Lower leg skin (tissue), 4 donors: ENCODE results near the gene UBA6. TPM values are rescaled to one million over a fixed set of nuclear protein-coding genes. Genes with fewer than 3 reads are reported as not detected.

Experiments
- DNase-seq, 2 donors: peaks; one replicate each; pipeline ENCODE4 v3.0.0-alpha.2; 2019; ENCODE audit warnings: low spot score in 2 of 2
- H3K4me3 ChIP-seq: fragments of 200-600 bp; sonication (generic); 2 replicates; pipeline ENCODE4 v1.5.1; 2017; ENCODE audit warnings: mild to moderate bottlenecking, low read depth; ENCODE audit not compliant: poor library complexity, severe bottlenecking
- POLR2A ChIP-seq, 2 donors: fragments of 450-650 bp; IDR thresholded peaks; one replicate each; pipeline ENCODE4 v1.6.1; 2016 to 2017; ENCODE audit warnings: antibody characterized with exemption in 2 of 2, mild to moderate bottlenecking in 1 of 2, moderate library complexity in 1 of 2
- WGBS, 2 donors: methylation state at CpG; one replicate each; pipeline ENCODE4 v1.1.5; 2018; 5-methylcytosine and 5-hydroxymethylcytosine counted together
- intact Hi-C: fragments of 100-400 bp; cut with DNase I; formaldehyde crosslinking; loops from one replicate; pipeline ENCODE4 v1.15.0; 2023; ENCODE audit warnings: low total_unique reads
- total RNA-seq, 4 donors: library from RNA; depleted of rRNA; stranded (reverse); fragments of >200 nt; gene quantifications; one replicate each; pipeline ENCODE4 v1.1.0, GENCODE V29; 2016
- TF ChIP-seq, protein P1 (sequence below), 3 donors: fragments of 450-650 bp; IDR thresholded peaks; one replicate each; pipeline ENCODE4 v1.5.1; 2016; ENCODE audit warnings: antibody characterized with exemption in 3 of 3, mild to moderate bottlenecking in 3 of 3, moderate library complexity in 2 of 3

Gene UBA6
- 10 to 100 TPM; 37.0 to 59.9 (median 43.4) TPM for total RNA-seq

DNA sequence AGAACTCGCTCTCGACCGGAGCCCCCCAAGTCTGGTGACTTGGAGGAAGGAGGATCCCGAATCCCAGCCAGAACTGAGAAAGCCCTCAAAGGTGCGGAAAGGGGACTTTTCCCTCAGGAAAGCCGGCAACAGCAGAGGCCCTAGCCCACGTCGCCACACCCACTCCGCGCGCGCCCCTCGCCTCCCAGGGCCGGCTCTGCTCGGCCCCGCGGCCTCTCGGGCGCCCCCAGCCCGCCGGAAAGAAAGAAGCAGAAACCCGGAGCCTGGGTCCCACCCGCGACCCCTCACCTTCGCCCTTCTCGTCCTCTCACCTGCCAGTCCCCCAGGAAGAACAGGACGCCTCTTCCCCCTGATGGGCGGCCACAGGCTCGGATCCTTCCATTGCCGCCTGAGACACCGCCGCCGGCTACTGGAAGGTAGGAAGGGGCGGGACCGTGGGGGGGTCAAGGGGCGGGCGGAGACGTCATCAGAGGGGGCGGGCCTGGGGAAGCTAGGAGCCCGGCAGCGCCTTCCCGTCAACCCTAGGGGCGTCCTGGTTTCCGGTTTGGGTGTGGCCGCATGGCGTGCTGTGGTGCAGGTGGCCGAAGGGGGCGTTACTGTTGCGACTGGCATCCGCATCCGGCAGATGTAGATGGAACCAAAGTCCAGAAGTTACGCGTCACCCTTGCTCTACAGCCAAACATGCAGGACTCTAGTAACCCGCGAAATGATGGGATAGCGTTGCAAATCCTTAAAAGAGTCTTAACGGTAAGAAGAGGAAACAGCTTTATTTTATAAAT is at the start of gene UBA6:
TSS of gene UBA6 (minus strand) at position 418 of the 779 bp plus-strand sequence. CDS start at position 382, 36 bp downstream.
- peak within 1 kb of the TSS; percentile 70 for H3K4me3 ChIP-seq
- TF ChIP-seq, protein P1, sequence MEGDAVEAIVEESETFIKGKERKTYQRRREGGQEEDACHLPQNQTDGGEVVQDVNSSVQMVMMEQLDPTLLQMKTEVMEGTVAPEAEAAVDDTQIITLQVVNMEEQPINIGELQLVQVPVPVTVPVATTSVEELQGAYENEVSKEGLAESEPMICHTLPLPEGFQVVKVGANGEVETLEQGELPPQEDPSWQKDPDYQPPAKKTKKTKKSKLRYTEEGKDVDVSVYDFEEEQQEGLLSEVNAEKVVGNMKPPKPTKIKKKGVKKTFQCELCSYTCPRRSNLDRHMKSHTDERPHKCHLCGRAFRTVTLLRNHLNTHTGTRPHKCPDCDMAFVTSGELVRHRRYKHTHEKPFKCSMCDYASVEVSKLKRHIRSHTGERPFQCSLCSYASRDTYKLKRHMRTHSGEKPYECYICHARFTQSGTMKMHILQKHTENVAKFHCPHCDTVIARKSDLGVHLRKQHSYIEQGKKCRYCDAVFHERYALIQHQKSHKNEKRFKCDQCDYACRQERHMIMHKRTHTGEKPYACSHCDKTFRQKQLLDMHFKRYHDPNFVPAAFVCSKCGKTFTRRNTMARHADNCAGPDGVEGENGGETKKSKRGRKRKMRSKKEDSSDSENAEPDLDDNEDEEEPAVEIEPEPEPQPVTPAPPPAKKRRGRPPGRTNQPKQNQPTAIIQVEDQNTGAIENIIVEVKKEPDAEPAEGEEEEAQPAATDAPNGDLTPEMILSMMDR (IDR thresholded peaks at IDR 0.05) = no peak
- no peak for TF ChIP-seq POLR2A (IDR thresholded peaks at IDR 0.05)
- DNase-seq = peak; percentile 95 to 99
- intact Hi-C loops = no loop called here
- 0 to 1% methylated on average over 52 to 56 of the region's 57 CpGs for WGBS, 2 donors

DNA sequence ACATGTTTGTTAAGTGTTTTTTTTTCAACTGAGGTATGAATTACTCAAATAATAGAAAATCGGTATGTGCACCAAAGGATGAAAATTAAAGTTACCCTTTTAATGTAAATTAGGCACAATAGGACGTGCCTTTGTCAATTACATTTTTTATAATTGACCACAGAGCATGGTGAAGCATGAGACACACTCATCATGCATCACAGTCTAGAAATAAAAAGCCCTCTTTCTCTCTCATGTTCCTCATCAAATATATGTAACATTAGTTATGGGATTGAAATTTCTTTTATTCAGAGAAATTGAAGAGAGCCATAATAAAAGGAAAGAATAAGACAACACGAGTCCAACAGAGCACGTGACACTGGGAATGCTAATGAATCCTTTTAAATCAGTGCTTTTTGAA is 49.7 kb upstream of the UBA6 start:
- 86 to 87% methylated on average over 4 of the region's 4 CpGs for WGBS, 2 donors

DNA sequence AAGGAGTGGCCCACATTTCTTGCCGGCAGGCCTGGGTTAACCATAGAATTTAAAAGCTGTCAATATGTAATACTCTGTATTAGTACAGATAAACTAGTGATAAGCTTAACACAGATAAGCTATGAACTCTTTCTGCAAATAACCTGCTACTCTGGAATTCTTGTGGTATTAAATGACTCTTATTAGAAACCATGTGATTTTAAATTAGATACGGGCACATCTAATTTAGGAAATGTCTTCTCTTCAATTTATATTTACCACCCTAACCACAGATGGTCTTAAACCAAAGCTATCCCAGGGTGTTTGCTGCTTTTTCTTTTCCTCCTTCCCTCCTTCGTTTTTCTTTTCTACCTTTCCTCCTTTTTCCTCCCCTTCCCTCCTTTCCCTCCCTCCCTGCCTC is 48.3 kb upstream of the UBA6 start:
- TF ChIP-seq POLR2A (IDR thresholded peaks at IDR 0.05) = no peak
- TF ChIP-seq, protein P1 (IDR thresholded peaks at IDR 0.05) = no peak
- DNase-seq = no peak
- intact Hi-C loops = no loop called here
- 65 to 74% methylated on average over 3 of the region's 3 CpGs for WGBS, 2 donors
- H3K4me3 ChIP-seq = no peak overlapping the region

More for the DNA sequence above, 49.7 kb upstream of the UBA6 start:
- no peak for TF ChIP-seq POLR2A (IDR thresholded peaks at IDR 0.05)
- TF ChIP-seq, protein P1 (IDR thresholded peaks at IDR 0.05) = no peak
- no peak for DNase-seq
- H3K4me3 ChIP-seq = no peak overlapping the region
- intact Hi-C loops = no loop called here

DNA sequence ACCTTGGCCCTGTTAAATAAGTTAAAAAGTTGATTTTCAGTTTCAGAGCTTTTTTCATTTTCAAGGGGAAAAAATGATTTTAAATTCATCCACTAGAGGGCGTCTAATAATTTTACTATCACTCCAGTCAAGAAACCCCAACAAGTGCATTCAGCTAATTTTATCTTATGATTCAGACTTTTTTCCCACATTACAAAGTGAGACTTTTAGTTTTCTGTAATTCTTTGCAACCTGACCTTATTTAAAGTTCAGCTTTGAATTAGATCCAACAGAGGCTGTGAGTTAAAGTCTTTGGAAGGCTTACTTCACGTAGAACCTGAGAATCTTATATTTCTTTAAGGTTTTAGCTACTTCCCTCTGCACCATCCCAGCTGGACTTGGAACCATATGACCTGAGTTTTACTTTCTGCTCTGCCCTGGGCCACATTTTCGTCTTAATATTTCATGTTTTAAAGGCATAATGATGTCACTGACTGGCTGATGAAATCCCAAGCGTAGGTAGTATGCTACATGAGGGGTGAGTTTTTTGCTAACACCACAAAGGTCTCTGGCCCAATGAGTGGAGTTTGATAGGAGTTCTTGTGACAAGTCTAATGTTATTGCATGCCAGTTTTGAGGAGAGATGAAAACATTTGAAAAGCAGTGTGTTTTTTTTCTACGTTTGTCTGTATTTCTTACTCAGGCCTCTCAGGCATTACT is 46.0 kb upstream of the UBA6 start:
- WGBS, 2 donors = 61% methylated on average over 5 of the region's 5 CpGs
- no peak overlapping the region for H3K4me3 ChIP-seq
- no peak for TF ChIP-seq POLR2A (IDR thresholded peaks at IDR 0.05)
- TF ChIP-seq, protein P1 (IDR thresholded peaks at IDR 0.05) = no peak
- intact Hi-C loops = no loop called here
- DNase-seq = no peak

DNA sequence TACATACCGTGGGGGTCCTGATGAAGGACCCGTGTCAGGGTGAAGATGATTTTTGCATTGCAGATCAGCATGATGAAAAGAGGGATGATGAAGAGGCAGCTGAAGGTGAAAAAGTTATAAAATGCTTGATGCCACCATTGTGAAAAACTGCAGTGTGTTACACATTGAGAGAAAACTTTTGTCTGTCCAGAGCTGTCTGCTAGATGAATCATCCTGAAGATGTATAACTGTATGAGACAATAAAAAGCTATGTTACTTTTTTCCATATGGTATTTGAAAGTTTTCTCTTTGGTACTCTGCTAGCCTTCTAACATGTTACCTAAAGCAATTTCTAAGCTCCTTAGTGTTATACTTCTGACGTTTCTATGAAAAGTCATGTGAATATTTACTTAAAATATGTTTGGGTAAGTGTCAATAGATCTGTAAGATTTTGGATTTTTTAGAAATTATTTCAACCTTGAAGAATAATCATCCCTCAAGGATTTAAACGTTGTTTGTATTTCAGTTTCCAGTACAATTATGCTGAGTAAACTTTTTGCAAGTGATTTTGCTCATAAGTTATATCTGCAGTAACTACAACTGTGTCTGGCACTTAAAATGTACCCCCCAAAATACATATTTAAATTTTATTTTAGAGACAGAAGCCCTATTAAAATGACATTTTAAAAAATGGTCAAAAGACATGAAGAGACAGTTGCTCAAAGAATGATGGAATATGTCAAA is 43.8 kb upstream of the UBA6 start:
- no peak overlapping the region for H3K4me3 ChIP-seq
- 72 to 77% methylated on average over 4 of the region's 4 CpGs for WGBS, 2 donors
- DNase-seq = no peak
- intact Hi-C loops = no loop called here
- no peak for TF ChIP-seq POLR2A (IDR thresholded peaks at IDR 0.05)
- TF ChIP-seq, protein P1 (IDR thresholded peaks at IDR 0.05) = no peak
